NCI-H146 treated with DMSO at 0.1 percent for 48 hours (cell line): ENCODE results near the gene RTL1.

Source experiments
- DNase-seq: peaks from one replicate; lab custom pipeline; 2025; ENCODE audit not compliant: unreplicated experiment; lab: John Stamatoyannopoulos, UW

The RTL1 gene

GRCh38 chr14:100898935-100899883, 4.3 kb downstream of the RTL1 start:
- DNase-seq: no peak

GRCh38 chr14:100898465-100898864, 5.1 kb downstream of the RTL1 start:
- DNase-seq: no peak

- no peak for DNase-seq
Measured at GRCh38 chr14:100896369-100897060, 7.0 kb downstream of the RTL1 start.

GRCh38 chr14:100895411-100895810, 8.1 kb downstream of the RTL1 start:
- no peak for DNase-seq

- no peak for DNase-seq
Measured at GRCh38 chr14:100894416-100894815, 9.1 kb downstream of the RTL1 start.

- no peak for DNase-seq
Measured at GRCh38 chr14:100893760-100894159, 9.8 kb downstream of the RTL1 start.

GRCh38 chr14:100893228-100893601, 10.3 kb downstream of the RTL1 start:
- no peak for DNase-seq

GRCh38 chr14:100892496-100893227, 10.9 kb downstream of the RTL1 start:
- no peak for DNase-seq

- no peak for DNase-seq
Measured at GRCh38 chr14:100891501-100892445, 11.7 kb downstream of the RTL1 start.

GRCh38 chr14:100891051-100891450, 12.5 kb downstream of the RTL1 start:
- DNase-seq: no peak

- DNase-seq: no peak
Measured at GRCh38 chr14:100890061-100890850, 13.3 kb downstream of the RTL1 start.

- DNase-seq: no peak
Measured at GRCh38 chr14:100889641-100890040, 13.9 kb downstream of the RTL1 start.

GRCh38 chr14:100888789-100889315, 14.7 kb downstream of the RTL1 start:
- no peak for DNase-seq

- no peak for DNase-seq
Measured at GRCh38 chr14:100887728-100888335, 15.7 kb downstream of the RTL1 start.

- no peak for DNase-seq
Measured at GRCh38 chr14:100885617-100886016, 17.9 kb downstream of the RTL1 start.

GRCh38 chr14:100885196-100885595, 18.3 kb downstream of the RTL1 start:
- DNase-seq: no peak

GRCh38 chr14:100884456-100884855, 19.1 kb downstream of the RTL1 start:
- no peak for DNase-seq

GRCh38 chr14:100883789-100884101, 19.8 kb downstream of the RTL1 start:
- DNase-seq: no peak
